Endothelial cell of umbilical vein (primary cell): ENCODE data around the gene GRID2IP. TPM values are rescaled to one million over a fixed set of nuclear protein-coding genes. Genes with fewer than 3 reads are reported as not detected.

ENCODE experiments used
- BruUV-seq: library from RNA; stranded (reverse); fragments of 400-500 nt; replicated peaks from 2 replicates; lab custom pipeline; 2021; lab: Mats Ljungman, UMichigan
- CTCF ChIA-PET: fragments of 300-600, 350-600 bp; sonication (Branson Sonifier 250); formaldehyde crosslinking; loops from one replicate; lab custom pipeline; 2021; ENCODE audit warnings: antibody characterized with exemption, inconsistent platforms; lab: Charles Lee
- POLR2A ChIA-PET: fragments of 300-600, 350-600 bp; sonication (Branson Sonifier 250); formaldehyde crosslinking; loops from one replicate; lab custom pipeline; 2021; ENCODE audit warnings: antibody characterized with exemption, inconsistent platforms; lab: Charles Lee
- DNase-seq: peaks from one replicate; pipeline ENCODE4 v3.0.0-alpha.2; 2011; ENCODE audit warnings: low read depth, low spot score
- FAIRE-seq: peaks from 2 replicates; lab custom pipeline; 2011; peaks lifted over from hg19 to GRCh38; lab: Jason Lieb, UNC
- H2AFZ ChIP-seq: 2 replicates; pipeline ENCODE4 v1.6.0; 2012; ENCODE audit warnings: low read depth, low read length, control low read depth, inconsistent platforms
- H3K27ac ChIP-seq: 2 replicates; pipeline ENCODE4 v1.5.1; 2011; ENCODE audit warnings: low read depth, mild to moderate bottlenecking, control low read depth, low read length, moderate library complexity; ENCODE audit not compliant: insufficient read depth
- H3K27me3 ChIP-seq, 2 experiments: 2 replicates each; pipeline versions ENCODE4 v1.6.0 to v1.6.1; 2011; ENCODE audit warnings: low read length in 2 of 2, mixed read lengths in 1 of 2; ENCODE audit not compliant: control insufficient read depth in 2 of 2, insufficient read depth in 2 of 2
- H3K36me3 ChIP-seq, 2 experiments: 2 replicates in 1 of 2; 3 replicates in 1 of 2; pipeline ENCODE4 v1.5.1; 2011; ENCODE audit warnings: low read length in 2 of 2, mild to moderate bottlenecking in 1 of 2, moderate library complexity in 1 of 2; ENCODE audit not compliant: control insufficient read depth in 2 of 2, insufficient read depth in 2 of 2; ENCODE audit errors: extremely low read depth in 1 of 2
- H3K4me1 ChIP-seq: 3 replicates; pipeline ENCODE4 v1.5.1; 2011; ENCODE audit warnings: mild to moderate bottlenecking, low read length; ENCODE audit not compliant: control insufficient read depth, insufficient read depth; ENCODE audit errors: extremely low read depth
- H3K4me2 ChIP-seq: 2 replicates; pipeline ENCODE4 v1.6.1; 2011; ENCODE audit warnings: low read length, control low read depth, mixed read lengths; ENCODE audit not compliant: insufficient read depth
- H3K4me3 ChIP-seq, 3 experiments: fragments of 200-600 bp in 1 of 3; sonication (generic), shearing (Covaris generic) in 1 of 3; replicated peaks in 1 of 3; 2 replicates each; pipeline ENCODE4 v1.5.1; 2011 to 2016; ENCODE audit warnings: control low read depth in 3 of 3, low read length in 3 of 3, mild to moderate bottlenecking in 2 of 3, inconsistent platforms in 1 of 3, low read depth in 1 of 3, moderate library complexity in 1 of 3; ENCODE audit not compliant: insufficient read depth in 1 of 3
- H3K79me2 ChIP-seq: 2 replicates; pipeline ENCODE4 v1.6.0; 2012; ENCODE audit warnings: low read length, inconsistent platforms; ENCODE audit not compliant: control insufficient read depth, insufficient read depth
- H3K9ac ChIP-seq: replicated peaks from 2 replicates; pipeline ENCODE3; 2011; ENCODE audit warnings: low read length, control low read depth; ENCODE audit not compliant: insufficient read depth; ENCODE audit errors: extremely low read depth
- H3K9me1 ChIP-seq: replicated peaks from 3 replicates; pipeline ENCODE4 v1.6.0; 2011; ENCODE audit warnings: mild to moderate bottlenecking, low read length; ENCODE audit not compliant: control insufficient read depth, insufficient read depth; ENCODE audit errors: extremely low read depth
- H3K9me3 ChIP-seq: replicated peaks from 2 replicates; pipeline ENCODE4 v1.5.1; 2012; ENCODE audit warnings: low read length, inconsistent platforms; ENCODE audit not compliant: control insufficient read depth, insufficient read depth
- H4K20me1 ChIP-seq: replicated peaks from 2 replicates; pipeline ENCODE3; 2011; ENCODE audit warnings: mild to moderate bottlenecking, low read length; ENCODE audit not compliant: control insufficient read depth, insufficient read depth; ENCODE audit errors: extremely low read depth
- CTCF ChIP-seq, 2 donors: IDR thresholded peaks; 1 replicate in 1 of 2; 2 replicates in 1 of 2; pipeline ENCODE4 v1.5.1; 2011; ENCODE audit warnings: low read length in 2 of 2, mild to moderate bottlenecking in 2 of 2, moderate library complexity in 2 of 2, control low read depth in 1 of 2, inconsistent platforms in 1 of 2, low read depth in 1 of 2; ENCODE audit not compliant: insufficient read depth in 1 of 2; ENCODE audit errors: extremely low read depth in 1 of 2
- EZH2 ChIP-seq: IDR thresholded peaks from 2 replicates; pipeline ENCODE4 v1.6.1; 2012; ENCODE audit warnings: borderline replicate concordance, low read depth, mild to moderate bottlenecking, moderate library complexity, low read length, inconsistent platforms; ENCODE audit not compliant: severe bottlenecking
- FOS ChIP-seq: IDR thresholded peaks from 2 replicates; pipeline ENCODE4 v1.6.1; 2011; ENCODE audit warnings: mild to moderate bottlenecking, low read length, moderate library complexity, borderline replicate concordance; ENCODE audit not compliant: insufficient read depth
- GATA2 ChIP-seq: IDR thresholded peaks from 2 replicates; pipeline ENCODE4 v1.7.0; 2011; ENCODE audit warnings: low read depth, mild to moderate bottlenecking, moderate library complexity, mixed read lengths, low read length; ENCODE audit not compliant: insufficient read length, insufficient read depth
- JUN ChIP-seq: IDR thresholded peaks from 2 replicates; pipeline ENCODE4 v1.6.1; 2011; ENCODE audit warnings: borderline replicate concordance, low read depth; ENCODE audit not compliant: insufficient read length, insufficient read depth
- MAX ChIP-seq: IDR thresholded peaks from 2 replicates; pipeline ENCODE4 v1.6.1; 2011; ENCODE audit not compliant: insufficient read depth, insufficient read length
- MYC ChIP-seq: IDR thresholded peaks from one replicate; pipeline ENCODE4 v1.6.1; 2011; ENCODE audit warnings: mild to moderate bottlenecking, low read depth, low read length
- POLR2A ChIP-seq: IDR thresholded peaks from 2 replicates; pipeline ENCODE4 v1.6.1; 2012; ENCODE audit warnings: low read depth, mild to moderate bottlenecking, control low read depth, low read length
- POLR2AphosphoS5 ChIP-seq: IDR thresholded peaks from 2 replicates; pipeline ENCODE4 v1.6.1; 2012; ENCODE audit warnings: low read depth, mild to moderate bottlenecking, control low read depth, low read length, moderate library complexity; ENCODE audit not compliant: insufficient read depth
- dilution Hi-C: fragments of 300-500 bp; cut with MboI; formaldehyde crosslinking; loops from one replicate; pipeline ENCODE4 v1.15.0; 2019; ENCODE audit warnings: low sequenced_read_pairs; ENCODE audit not compliant: extremely low pct_ligation_motif_present
- intact Hi-C: fragments of 100-400 bp; cut with micrococcal nuclease; formaldehyde crosslinking; loops from one replicate; pipeline ENCODE4 v1.10.0; 2022
- polyA plus RNA-seq, 4 experiments: library from polyadenylated mRNA; depleted of rRNA in 3 of 4; stranded (reverse) in 3 of 4; unstranded in 1 of 4; fragments of >200 nt; gene quantifications; 2 replicates each; pipeline versions ENCODE4 v1.2.1 to v1.2.3, GENCODE V29; 2011 to 2012; ENCODE audit warnings: missing spikeins in 1 of 4
- total RNA-seq: library from RNA; stranded (reverse); gene quantifications from 2 replicates; pipeline ENCODE4 v1.2.3, GENCODE V29; 2021

The GRID2IP gene
- total and polyA plus RNA-seq, 2 donors (not counting 3 experiments of a cell fraction or from before 2014, with no cell fraction given) = not detected

DNA sequence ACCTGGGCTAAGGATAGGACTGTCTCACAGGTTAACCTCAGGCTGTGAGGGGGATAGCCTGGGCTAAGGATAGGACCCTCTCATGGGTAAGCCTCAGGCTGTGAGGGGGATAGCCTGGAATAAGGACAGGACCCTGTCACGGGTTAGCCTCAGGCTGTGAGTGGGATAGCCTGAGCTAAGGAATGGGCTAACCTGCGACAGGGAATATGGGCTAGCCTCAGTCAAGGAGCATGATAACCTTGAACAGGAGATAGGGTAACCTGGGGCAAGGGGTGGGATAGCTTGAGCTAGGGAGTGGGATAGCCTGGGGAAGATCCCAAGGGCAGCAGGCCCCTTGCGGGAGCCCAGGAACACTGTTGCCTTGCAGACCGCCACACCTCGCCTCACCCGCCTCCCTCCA, 42.7 kb downstream of the GRID2IP start:
- H4K20me1 ChIP-seq = no peaks in the 10 kb centered on the region
- dilution Hi-C loops = no loop called here
- TF ChIP-seq GATA2 (no peak), POLR2A (no peak), CTCF (IDR thresholded peaks at IDR 0.05; ENCODE audit: extremely low read depth in 1 of 2, insufficient read depth in 1 of 2, low read depth in 1 of 2, low read length in 2 of 2) (no peak), POLR2AphosphoS5 (no peak), JUN (no peak), FOS (no peak), MYC (no peak), EZH2 (no peak), MAX (no peak)
- H3K27ac ChIP-seq = no peak overlapping the region
- no peaks in the 10 kb centered on the region for H3K9me3 ChIP-seq
- CTCF ChIA-PET = no interaction called here
- H3K36me3 ChIP-seq = no peaks in the 10 kb centered on the region
- H3K9me1 ChIP-seq = no peaks in the 10 kb centered on the region
- POLR2A ChIA-PET = no interaction called here
- no peak for FAIRE-seq
- no peak overlapping the region for H2AFZ ChIP-seq
- BruUV-seq = no TSS peak
- no peak overlapping the region for H3K9ac ChIP-seq
- no peak overlapping the region for H3K4me3 ChIP-seq
- no peak for DNase-seq
- H3K27me3 ChIP-seq = peaks cover 0 to 2% of the 10 kb centered on the region in 2 experiments
- H3K79me2 ChIP-seq = no peaks in the 10 kb centered on the region
- H3K4me2 ChIP-seq = no peak overlapping the region
- intact Hi-C loops = no loop called here
- H3K4me1 ChIP-seq = no peaks in the 10 kb centered on the region
